Uterus (tissue), 4 donors: ENCODE results near the gene OR5AN1. TPM values are rescaled to one million over a fixed set of nuclear protein-coding genes. Genes with fewer than 3 reads are reported as not detected.
"Not testable (repeated sequence)": the region's sequence is repeated elsewhere in the genome, so short reads cannot be mapped to it uniquely, and the experiment has no call there.

Experiments
- DNase-seq, 2 donors: peaks; one replicate each; pipeline ENCODE4 v3.0.0-alpha.2; 2019 to 2020
- H3K27ac ChIP-seq, 2 donors: fragments of 200-600 bp; sonication (generic); 1 replicate in 1 of 2; 2 replicates in 1 of 2; pipeline ENCODE4 v1.5.1; 2016 to 2018
- H3K27me3 ChIP-seq, 2 donors: fragments of 200-600 bp; sonication (generic); one replicate each; pipeline ENCODE4 v1.5.1; 2018 to 2019; ENCODE audit warnings: control low read depth in 1 of 2
- H3K36me3 ChIP-seq, 2 donors: fragments of 200-600 bp; sonication (generic); one replicate each; pipeline ENCODE4 v1.5.1; 2019; ENCODE audit warnings: control low read depth in 1 of 2
- H3K4me1 ChIP-seq, 2 donors: fragments of 200-600 bp; sonication (generic); one replicate each; pipeline ENCODE4 v1.5.1; 2018 to 2019; ENCODE audit warnings: control low read depth in 1 of 2
- H3K4me3 ChIP-seq, 2 donors: fragments of 200-600 bp; sonication (generic); 1 replicate in 1 of 2; 2 replicates in 1 of 2; pipeline ENCODE4 v1.5.1; 2018 to 2019; ENCODE audit warnings: mild to moderate bottlenecking in 1 of 2
- H3K9me3 ChIP-seq, 2 donors: fragments of 200-600 bp; sonication (generic); one replicate each; pipeline ENCODE4 v1.5.1; 2019; ENCODE audit warnings: control low read depth in 1 of 2
- CTCF ChIP-seq, 4 experiments: fragments of 200-600 bp in 2 of 4; fragments of 450-650 bp in 2 of 4; sonication (generic) in 2 of 4; IDR thresholded peaks; one replicate each; pipeline ENCODE4 v1.5.1; 2016 to 2019; ENCODE audit warnings: antibody characterized with exemption in 4 of 4, mild to moderate bottlenecking in 2 of 4, moderate library complexity in 1 of 4
- POLR2A ChIP-seq, 2 donors: fragments of 450-650 bp; IDR thresholded peaks; one replicate each; pipeline ENCODE4 v1.6.1; 2016; ENCODE audit warnings: antibody characterized with exemption in 2 of 2, mild to moderate bottlenecking in 1 of 2, moderate library complexity in 1 of 2
- intact Hi-C: fragments of 100-400 bp; cut with DNase I; formaldehyde crosslinking; loops from one replicate; pipeline ENCODE4 v1.15.1; 2023; ENCODE audit warnings: low total_unique reads
- total RNA-seq, 4 donors: library from RNA; depleted of rRNA in 3 of 4; stranded (reverse); fragments of >200 nt in 3 of 4; gene quantifications; one replicate each; pipeline versions ENCODE4 v1.1.0 to v1.2.4, GENCODE V29; 2014 to 2023
- donor health status: DM: yes; HTN: yes; CAD: no.

The OR5AN1 gene
- total RNA-seq, 4 donors from 2014 or later, result not detected

GRCh38 chr11:59355226-59355625 is 3.5 kb upstream of the OR5AN1 start:
- Histone ChIP-seq H3K27ac (no peak overlapping the region), H3K27me3 (no peaks in the 10 kb centered on the region), H3K4me1 (no peaks in the 10 kb centered on the region), H3K4me3 (no peak overlapping the region), H3K36me3 (no peaks in the 10 kb centered on the region), H3K9me3 (peaks cover 0 to 3% of the 10 kb centered on the region in 2 donors)
- intact Hi-C loops, result no loop called here
- no peak for DNase-seq
- no peak for TF ChIP-seq POLR2A (IDR thresholded peaks at IDR 0.05)
- no peak for TF ChIP-seq CTCF (IDR thresholded peaks at IDR 0.05)

- H3K4me3 ChIP-seq, result no peak overlapping the region
- H3K27me3 ChIP-seq, result no peaks in the 10 kb centered on the region
- intact Hi-C loops, result no loop called here
- peaks cover 0 to 3% of the 10 kb centered on the region in 2 donors for H3K9me3 ChIP-seq
- no peaks in the 10 kb centered on the region for H3K36me3 ChIP-seq
- no peak for TF ChIP-seq POLR2A (IDR thresholded peaks at IDR 0.05)
- no peak for TF ChIP-seq CTCF (IDR thresholded peaks at IDR 0.05)
- H3K27ac ChIP-seq, result no peak overlapping the region
- no peak for DNase-seq
- no peaks in the 10 kb centered on the region for H3K4me1 ChIP-seq
These were observed 2.1 kb upstream of the OR5AN1 start for GRCh38 chr11:59356561-59356960.

DNA sequence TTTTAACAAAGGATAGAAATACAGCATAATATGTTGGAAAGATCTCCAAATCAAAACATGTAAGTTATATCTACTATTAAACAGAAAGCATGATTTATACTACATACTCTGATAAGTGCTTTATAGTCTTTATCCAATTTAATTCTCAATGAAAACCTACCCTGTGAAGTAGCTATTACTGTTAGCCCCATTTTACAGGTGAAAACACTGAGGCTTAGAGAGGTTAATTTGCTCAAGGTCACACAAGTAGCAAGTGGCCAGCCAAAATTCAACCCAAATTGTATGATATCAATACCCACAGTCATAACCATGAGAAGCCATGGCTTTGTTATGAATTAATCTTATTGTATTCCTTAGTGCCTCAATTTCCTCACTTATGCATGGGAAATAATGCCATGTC is 675 bp upstream of the OR5AN1 start:
- H3K4me1 ChIP-seq, result no peaks in the 10 kb centered on the region
- TF ChIP-seq POLR2A (IDR thresholded peaks at IDR 0.05), result no peak
- no peak for TF ChIP-seq CTCF (IDR thresholded peaks at IDR 0.05)

DNA sequence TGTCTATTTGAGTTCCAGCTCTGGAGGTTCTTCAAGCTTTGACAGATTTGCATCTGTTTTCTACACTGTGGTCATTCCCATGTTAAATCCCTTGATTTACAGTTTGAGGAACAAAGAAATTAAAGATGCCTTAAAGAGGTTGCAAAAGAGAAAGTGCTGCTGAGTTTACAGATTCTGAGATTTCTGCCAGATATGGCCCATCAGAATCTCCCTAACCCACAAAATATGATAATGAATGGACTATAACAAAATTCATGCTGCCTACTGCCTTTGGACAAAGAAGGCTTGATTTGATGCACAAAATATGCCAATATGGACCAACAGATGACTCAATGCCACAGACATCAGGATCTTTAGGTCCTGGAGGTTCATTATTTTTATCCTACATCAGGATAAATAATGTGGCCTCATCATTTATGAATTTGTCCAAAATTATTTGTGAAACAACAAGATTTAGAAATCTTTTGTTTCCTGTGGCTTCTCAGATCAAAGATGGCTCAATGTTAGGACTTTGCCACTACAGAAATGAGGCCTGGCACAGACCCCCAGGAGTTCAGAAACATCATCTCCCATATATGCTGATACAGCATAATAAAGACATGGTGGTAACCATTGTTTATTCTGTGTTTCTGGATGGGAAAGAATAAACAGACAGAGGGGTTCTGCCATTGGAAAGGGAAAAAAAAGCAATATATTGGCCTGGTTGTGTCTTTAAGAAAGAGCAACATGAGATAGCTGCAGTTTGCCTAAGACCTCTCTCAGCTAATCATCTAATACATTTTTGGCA is 6.7 kb downstream of the OR5AN1 start:
- no peaks in the 10 kb centered on the region for H3K36me3 ChIP-seq
- no peak overlapping the region for H3K27ac ChIP-seq
- intact Hi-C loops, result no loop called here
- no peaks in the 10 kb centered on the region for H3K27me3 ChIP-seq
- no peak for TF ChIP-seq POLR2A (IDR thresholded peaks at IDR 0.05)
- TF ChIP-seq CTCF (IDR thresholded peaks at IDR 0.05), result no peak
- H3K4me3 ChIP-seq, result no peak overlapping the region
- no peak for DNase-seq
- no peaks in the 10 kb centered on the region for H3K9me3 ChIP-seq
- H3K4me1 ChIP-seq, result no peaks in the 10 kb centered on the region

More for the DNA sequence above, 675 bp upstream of the OR5AN1 start:
- H3K36me3 ChIP-seq, result no peaks in the 10 kb centered on the region
- peaks cover 0 to under 1% of the 10 kb centered on the region in 2 donors for H3K9me3 ChIP-seq
- DNase-seq, result no peak
- intact Hi-C loops, result no loop called here
- H3K27ac ChIP-seq, result no peak overlapping the region
- H3K4me3 ChIP-seq, result no peak overlapping the region
- H3K27me3 ChIP-seq, result no peaks in the 10 kb centered on the region

GRCh38 chr11:59368238-59369022 is 9.7 kb downstream of the OR5AN1 start:
- intact Hi-C loops, result no loop called here
- H3K27ac ChIP-seq, result no peak overlapping the region
- no peaks in the 10 kb centered on the region for H3K36me3 ChIP-seq
- H3K4me3 ChIP-seq, result no peak overlapping the region
- no peaks in the 10 kb centered on the region for H3K4me1 ChIP-seq
- no peaks in the 10 kb centered on the region for H3K27me3 ChIP-seq
- TF ChIP-seq POLR2A (IDR thresholded peaks at IDR 0.05) (no peak), CTCF (IDR thresholded peaks at IDR 0.05) (no peak)
- H3K9me3 ChIP-seq, result no peaks in the 10 kb centered on the region
- DNase-seq, result no peak

- not testable (repeated sequence) for H3K27me3 ChIP-seq
These were observed 13.6 kb downstream of the OR5AN1 start for GRCh38 chr11:59372324-59372723.

More at GRCh38 chr11:59372324-59372723, 13.6 kb downstream of the OR5AN1 start:
- H3K36me3 ChIP-seq, DNase-seq, intact Hi-C loops, H3K9me3 ChIP-seq, H3K4me1 ChIP-seq, H3K27ac ChIP-seq, H3K4me3 ChIP-seq: not testable (repeated sequence)
